Measurements from ENCODE around the gene PPL. TPM values are rescaled to one million over a fixed set of nuclear protein-coding genes. Genes with fewer than 3 reads are reported as not detected.

PPL gene
- total RNA-seq, 1 donor: not detected

DNA sequence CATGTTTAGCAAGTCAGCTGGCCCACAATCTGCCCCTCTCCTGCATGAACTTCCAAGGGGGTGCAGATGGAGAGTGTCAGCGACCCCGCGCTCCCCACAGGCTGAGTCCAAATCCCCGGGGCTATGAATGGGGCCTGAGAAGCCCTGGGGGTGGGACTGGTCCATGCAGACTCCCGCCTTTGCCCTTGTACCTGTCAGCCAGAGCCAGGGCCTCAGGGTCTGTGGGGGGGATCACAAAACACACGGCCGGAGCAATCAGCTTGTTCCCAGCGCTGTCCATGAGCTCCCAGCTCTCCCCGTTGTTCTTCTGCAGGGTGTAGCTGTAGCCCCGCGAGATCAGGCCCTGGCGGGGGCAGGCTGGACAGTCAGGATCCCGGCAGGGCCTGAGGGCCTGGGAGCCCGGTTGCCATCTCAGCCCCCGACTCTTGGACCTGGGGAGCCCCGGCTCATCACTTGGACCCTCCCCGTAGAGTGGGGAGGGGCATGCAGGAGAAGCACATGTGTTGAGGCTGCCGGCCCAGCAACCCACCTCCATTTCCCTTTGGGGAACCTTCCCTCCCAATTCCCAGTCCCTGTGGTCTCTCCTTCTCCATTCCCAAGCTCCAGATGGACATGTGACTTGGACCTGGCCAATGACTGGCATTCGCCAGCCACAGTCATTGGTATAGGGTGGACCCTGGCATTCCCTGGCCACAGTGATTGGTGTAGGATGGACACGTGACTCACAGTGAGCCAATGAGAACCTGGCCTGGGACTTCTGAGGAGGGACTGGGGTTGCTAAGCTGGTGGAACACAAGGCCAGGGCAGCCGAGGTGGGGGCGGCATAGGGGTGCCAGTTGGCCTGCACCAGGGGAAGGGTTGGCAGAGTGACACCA lies 42.4 kb downstream of the PPL start:
- H3K9me3 ChIP-seq (ENCODE audit: low read depth, low read length): no peaks in the 10 kb centered on the region
- no peaks in the 10 kb centered on the region for H3K4me1 ChIP-seq (ENCODE audit: insufficient read depth, low read length)
- no peak overlapping the region for H3K4me3 ChIP-seq (ENCODE audit: low read length)
- H3K27me3 ChIP-seq (ENCODE audit: insufficient read depth, low read length): no peaks in the 10 kb centered on the region

GRCh38 chr16:4893103-4893862 lies 43.7 kb downstream of the PPL start:
- no peaks in the 10 kb centered on the region for H3K4me1 ChIP-seq (ENCODE audit: insufficient read depth, low read length)
- H3K9me3 ChIP-seq (ENCODE audit: low read depth, low read length): no peaks in the 10 kb centered on the region
- H3K27me3 ChIP-seq (ENCODE audit: insufficient read depth, low read length): no peaks in the 10 kb centered on the region
- H3K4me3 ChIP-seq (ENCODE audit: low read length): no peak overlapping the region

- no peaks in the 10 kb centered on the region for H3K9me3 ChIP-seq (ENCODE audit: low read depth, low read length)
- no peaks in the 10 kb centered on the region for H3K4me1 ChIP-seq (ENCODE audit: insufficient read depth, low read length)
- H3K4me3 ChIP-seq (ENCODE audit: low read length): no peak overlapping the region
- H3K27me3 ChIP-seq (ENCODE audit: insufficient read depth, low read length): no peaks in the 10 kb centered on the region
These were observed 44.4 kb downstream of the PPL start for GRCh38 chr16:4892361-4893102.

- H3K4me1 ChIP-seq (ENCODE audit: insufficient read depth, low read length): no peaks in the 10 kb centered on the region
- no peak overlapping the region for H3K4me3 ChIP-seq (ENCODE audit: low read length)
- H3K27me3 ChIP-seq (ENCODE audit: insufficient read depth, low read length): no peaks in the 10 kb centered on the region
- no peaks in the 10 kb centered on the region for H3K9me3 ChIP-seq (ENCODE audit: low read depth, low read length)
These were observed 45.1 kb downstream of the PPL start for GRCh38 chr16:4891886-4892216.

DNA sequence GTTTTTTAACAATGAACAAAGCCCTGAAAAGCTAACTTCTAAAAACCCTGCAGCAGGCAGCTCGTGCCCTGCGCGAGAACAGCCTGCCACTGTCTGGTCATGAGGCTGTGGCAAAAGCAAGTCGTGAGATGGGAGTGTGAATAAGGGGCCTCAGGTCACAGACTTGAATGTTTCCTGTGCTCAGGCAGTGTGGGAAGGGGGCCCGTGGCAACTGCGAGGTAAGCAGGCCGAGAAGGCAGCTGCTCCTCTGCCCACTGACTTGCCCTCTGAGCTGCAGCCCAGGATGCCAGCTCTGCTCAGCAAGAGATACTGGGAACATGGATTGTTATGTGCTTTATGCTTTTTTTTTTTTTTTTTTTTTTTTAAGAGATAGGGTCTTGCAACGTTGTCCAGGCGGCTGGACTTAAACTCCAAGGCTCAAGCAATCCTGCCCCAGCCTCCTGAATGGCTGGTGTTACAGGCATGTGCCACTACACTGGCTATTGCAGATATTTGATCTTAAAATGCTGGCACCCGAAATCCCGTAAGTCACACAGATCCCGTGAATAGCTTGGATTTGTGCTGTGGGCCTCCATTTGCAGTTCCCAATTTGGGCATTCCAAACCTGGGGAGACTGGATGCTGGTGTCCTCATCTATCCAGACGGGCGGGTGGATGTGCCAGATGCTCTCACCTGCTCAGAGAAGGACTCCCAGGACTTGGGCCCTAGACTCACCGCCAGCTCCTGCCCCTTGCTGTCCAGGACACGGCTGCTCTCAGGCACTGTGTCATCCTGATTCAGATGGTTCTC lies 45.7 kb downstream of the PPL start:
- Histone ChIP-seq H3K4me1 (ENCODE audit: insufficient read depth, low read length) (no peaks in the 10 kb centered on the region), H3K27me3 (ENCODE audit: insufficient read depth, low read length) (no peaks in the 10 kb centered on the region), H3K9me3 (ENCODE audit: low read depth, low read length) (no peaks in the 10 kb centered on the region), H3K4me3 (ENCODE audit: low read length) (no peak overlapping the region)

DNA sequence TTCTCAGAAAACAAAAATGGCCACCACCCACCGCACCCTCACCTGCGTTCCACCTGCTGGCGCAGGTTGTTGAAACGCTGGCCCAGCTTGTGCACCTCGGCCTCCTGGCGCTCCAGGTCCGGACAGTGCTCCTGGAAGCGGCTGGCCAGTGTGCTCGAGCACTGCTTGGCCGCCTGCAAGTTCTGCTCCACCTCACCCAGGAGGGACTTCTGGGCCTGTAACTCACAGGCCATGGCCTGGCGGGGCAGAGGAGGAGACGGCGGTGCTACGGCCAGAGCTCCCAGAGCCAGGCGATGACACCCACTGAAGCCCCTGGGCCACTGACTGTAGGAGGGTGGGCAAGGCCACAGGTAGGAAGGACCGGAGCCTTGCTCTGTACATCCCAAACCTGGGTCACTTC lies 46.3 kb downstream of the PPL start:
- Histone ChIP-seq H3K4me3 (ENCODE audit: low read length) (no peak overlapping the region), H3K4me1 (ENCODE audit: insufficient read depth, low read length) (no peaks in the 10 kb centered on the region), H3K27me3 (ENCODE audit: insufficient read depth, low read length) (no peaks in the 10 kb centered on the region), H3K9me3 (ENCODE audit: low read depth, low read length) (no peaks in the 10 kb centered on the region)

DNA sequence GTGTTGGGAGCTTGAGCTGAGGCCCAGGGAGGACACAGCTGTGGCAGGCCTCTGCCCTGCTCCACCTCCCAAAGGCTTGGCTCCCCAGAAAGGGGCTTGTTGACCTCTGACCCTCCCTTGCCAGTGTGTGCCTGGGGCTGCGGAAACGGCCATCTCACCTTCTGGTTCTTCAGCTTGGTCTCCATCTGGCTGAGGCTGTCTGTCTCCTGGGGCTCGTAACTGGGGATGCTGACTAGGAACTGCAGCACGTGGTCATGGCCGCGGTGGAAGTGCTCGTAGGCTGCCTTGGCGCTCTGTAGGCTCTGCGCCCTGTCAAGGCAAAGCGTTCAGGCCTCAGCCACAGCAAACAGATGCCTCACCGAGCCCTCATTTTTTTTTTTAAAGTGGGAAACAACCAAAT lies 46.9 kb downstream of the PPL start:
- Histone ChIP-seq H3K4me3 (ENCODE audit: low read length) (no peak overlapping the region), H3K27me3 (ENCODE audit: insufficient read depth, low read length) (no peaks in the 10 kb centered on the region), H3K4me1 (ENCODE audit: insufficient read depth, low read length) (no peaks in the 10 kb centered on the region), H3K9me3 (ENCODE audit: low read depth, low read length) (no peaks in the 10 kb centered on the region)

- no peaks in the 10 kb centered on the region for H3K9me3 ChIP-seq (ENCODE audit: low read depth, low read length)
- no peak overlapping the region for H3K4me3 ChIP-seq (ENCODE audit: low read length)
- no peaks in the 10 kb centered on the region for H3K27me3 ChIP-seq (ENCODE audit: insufficient read depth, low read length)
- H3K4me1 ChIP-seq (ENCODE audit: insufficient read depth, low read length): no peaks in the 10 kb centered on the region
These were observed 48.4 kb downstream of the PPL start for GRCh38 chr16:4888428-4889135.

GRCh38 chr16:4886151-4886550 lies 50.8 kb downstream of the PPL start:
- Histone ChIP-seq H3K27me3 (ENCODE audit: insufficient read depth, low read length) (no peaks in the 10 kb centered on the region), H3K4me1 (ENCODE audit: insufficient read depth, low read length) (no peaks in the 10 kb centered on the region), H3K4me3 (ENCODE audit: low read length) (no peak overlapping the region), H3K9me3 (ENCODE audit: low read depth, low read length) (no peaks in the 10 kb centered on the region)

DNA sequence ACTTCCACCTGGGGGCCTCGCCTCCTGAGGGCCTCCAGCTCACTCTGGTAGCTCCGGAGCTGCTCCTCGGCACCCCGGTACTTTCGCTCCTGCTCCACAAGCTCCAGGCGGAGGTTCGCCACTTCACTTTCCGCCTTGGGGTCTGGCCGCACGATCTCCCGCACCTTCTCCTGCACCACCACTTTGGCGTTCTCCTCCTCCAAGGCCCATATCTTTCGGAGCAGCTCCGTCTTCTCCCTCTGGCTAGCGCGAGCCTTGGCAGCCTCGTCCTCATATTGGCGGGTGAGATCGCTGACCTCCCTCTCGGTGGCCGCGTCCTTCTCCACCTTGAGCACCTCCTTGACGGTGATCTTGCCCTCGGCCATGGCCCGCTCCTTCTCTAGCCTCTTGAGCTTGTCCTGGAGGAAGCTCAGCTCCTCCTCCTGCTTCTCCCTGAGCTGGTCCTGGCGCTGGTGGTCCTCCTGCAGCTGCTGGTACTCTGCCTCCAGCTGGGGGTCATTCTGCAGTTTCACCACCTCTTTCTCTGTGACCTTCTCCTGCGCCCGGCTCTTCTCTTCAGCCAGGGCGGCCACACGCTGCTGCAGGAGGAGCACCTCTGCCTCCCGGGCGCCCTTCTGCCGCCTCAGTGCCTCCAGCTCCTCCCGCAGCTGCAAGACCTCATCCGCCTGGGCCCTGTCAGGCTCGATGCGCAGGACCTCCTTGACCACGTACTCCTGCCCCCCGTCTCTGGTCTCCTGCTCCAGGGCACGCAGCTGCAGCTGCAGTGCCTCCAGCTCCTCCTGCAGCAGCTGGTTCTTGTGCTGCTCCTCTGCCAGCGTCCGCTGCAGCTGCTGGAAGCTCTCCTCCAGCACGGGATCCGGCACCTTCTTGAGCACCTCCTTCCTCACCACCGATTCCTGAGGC lies 51.7 kb downstream of the PPL start:
- no peaks in the 10 kb centered on the region for H3K4me1 ChIP-seq (ENCODE audit: insufficient read depth, low read length)
- H3K4me3 ChIP-seq (ENCODE audit: low read length): no peak overlapping the region
- H3K9me3 ChIP-seq (ENCODE audit: low read depth, low read length): no peaks in the 10 kb centered on the region
- H3K27me3 ChIP-seq (ENCODE audit: insufficient read depth, low read length): no peaks in the 10 kb centered on the region

DNA sequence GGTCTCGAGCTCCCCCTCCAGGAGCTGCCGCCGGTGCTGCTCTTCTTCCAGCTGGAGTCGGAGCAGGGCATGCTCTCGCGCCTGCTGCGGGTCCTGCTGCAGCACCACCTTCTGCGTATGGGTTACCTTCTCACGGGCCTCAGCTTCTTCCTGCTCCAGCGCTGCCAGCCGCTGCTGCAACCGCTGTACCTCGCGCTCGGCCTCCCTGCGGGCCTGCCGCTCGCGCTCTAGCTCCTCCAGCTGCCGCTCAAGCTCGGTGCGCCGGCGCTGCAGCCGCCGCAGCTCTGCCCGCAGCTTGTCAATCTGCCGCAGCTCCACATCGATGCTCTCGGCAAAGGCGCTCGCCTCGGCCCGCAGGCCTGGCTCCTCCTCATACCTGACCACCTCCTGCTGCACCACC lies 52.7 kb downstream of the PPL start:
- Histone ChIP-seq H3K4me3 (ENCODE audit: low read length) (no peak overlapping the region), H3K27me3 (ENCODE audit: insufficient read depth, low read length) (no peaks in the 10 kb centered on the region), H3K9me3 (ENCODE audit: low read depth, low read length) (no peaks in the 10 kb centered on the region), H3K4me1 (ENCODE audit: insufficient read depth, low read length) (no peaks in the 10 kb centered on the region)

DNA sequence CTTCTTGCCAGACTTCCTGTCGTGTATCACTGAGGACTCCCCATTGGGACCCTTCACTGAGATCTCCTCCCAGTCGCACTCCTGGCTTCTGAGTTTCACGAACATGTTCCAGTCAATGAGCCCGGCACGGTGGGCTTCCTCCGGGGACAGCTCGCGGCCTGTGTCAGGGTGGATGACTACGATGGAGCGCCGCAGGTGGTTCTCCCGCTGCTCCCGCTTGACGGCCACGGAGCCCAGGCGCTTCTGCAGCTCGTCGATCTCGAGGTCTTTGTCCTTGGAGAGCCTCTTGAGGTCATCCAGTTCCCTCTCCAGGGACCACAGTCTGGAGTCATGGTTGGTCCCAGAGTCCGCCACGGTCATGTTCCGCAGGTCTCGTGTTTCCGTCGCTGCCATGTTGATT lies 53.4 kb downstream of the PPL start:
- Histone ChIP-seq H3K27me3 (ENCODE audit: insufficient read depth, low read length) (no peaks in the 10 kb centered on the region), H3K4me1 (ENCODE audit: insufficient read depth, low read length) (no peaks in the 10 kb centered on the region), H3K4me3 (ENCODE audit: low read length) (no peak overlapping the region), H3K9me3 (ENCODE audit: low read depth, low read length) (no peaks in the 10 kb centered on the region)

DNA sequence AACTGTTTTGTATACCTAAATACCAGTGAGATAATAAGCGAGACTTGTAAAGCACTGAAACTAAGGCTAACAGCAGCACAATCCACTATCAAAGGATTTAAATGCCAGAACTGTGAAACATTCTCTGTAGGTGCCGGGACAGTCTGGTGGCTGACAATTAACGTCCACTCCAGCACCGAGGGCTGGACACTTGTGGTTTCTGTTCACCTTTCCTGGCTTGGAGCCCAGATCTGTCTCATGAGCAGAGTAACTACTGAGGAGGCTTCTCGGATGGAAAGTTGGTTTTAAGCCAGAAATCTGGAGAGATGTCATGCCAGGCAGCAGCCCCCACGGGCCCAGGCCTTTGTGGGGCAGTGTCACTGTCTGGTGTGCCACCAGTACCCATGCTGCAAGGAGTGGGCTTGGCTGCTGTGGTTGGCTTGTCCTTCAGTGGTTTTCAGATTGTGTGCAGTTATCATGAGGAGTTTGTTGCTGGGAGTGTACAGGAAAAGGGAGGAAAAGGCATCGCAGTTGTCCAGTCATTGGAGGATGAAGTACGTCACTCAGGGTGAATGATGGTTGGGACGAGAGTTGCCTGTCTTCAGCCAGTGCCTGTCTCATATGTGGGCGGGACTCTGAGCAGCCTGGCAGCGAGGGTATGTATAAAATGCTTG lies 54.2 kb downstream of the PPL start:
- Histone ChIP-seq H3K27me3 (ENCODE audit: insufficient read depth, low read length) (no peaks in the 10 kb centered on the region), H3K4me1 (ENCODE audit: insufficient read depth, low read length) (no peaks in the 10 kb centered on the region), H3K9me3 (ENCODE audit: low read depth, low read length) (no peaks in the 10 kb centered on the region), H3K4me3 (ENCODE audit: low read length) (no peak overlapping the region)
